LHCN-M2 (cell line): ENCODE measurements around the gene OR2M2. TPM values are rescaled to one million over a fixed set of nuclear protein-coding genes. Genes with fewer than 3 reads are reported as not detected.

Source experiments
- total RNA-seq: library from RNA; depleted of rRNA; stranded (reverse); fragments of >200 nt; gene quantifications from 2 replicates; pipeline ENCODE4 v1.2.3, GENCODE V29; 2014; rRNA removed

OR2M2 gene
- total RNA-seq, 1 experiment from 2014 or later, result not detected

Other genes starting within 250 kb of the OR2M2 start
- gene OR2AJ1, start 249.9 kb upstream of the OR2M2 start, total RNA-seq, result not detected in 2 replicates
- gene OR2L8, start 226.0 kb upstream of the OR2M2 start, total RNA-seq, result not detected in 2 replicates
- gene OR2AK2, start 209.6 kb upstream of the OR2M2 start, total RNA-seq, result not detected in 2 replicates
- gene OR2L5, start 161.2 kb upstream of the OR2M2 start, total RNA-seq, result not detected in 2 replicates
- not detected in 2 replicates for gene OR2L2, start 144.8 kb upstream of the OR2M2 start, total RNA-seq
- not detected in 2 replicates for gene OR2L3, start 128.0 kb upstream of the OR2M2 start, total RNA-seq
- not detected in 2 replicates for gene OR2L13, start 79.6 kb upstream of the OR2M2 start, total RNA-seq
- gene OR2M5, start 29.7 kb upstream of the OR2M2 start, total RNA-seq, result not detected in 2 replicates
- gene OR2M3, start 22.4 kb downstream of the OR2M2 start, total RNA-seq, result not detected in 2 replicates
- not detected in 2 replicates for gene OR2M4, start 56.6 kb downstream of the OR2M2 start, total RNA-seq
- gene OR2T33, start 103.2 kb downstream of the OR2M2 start, total RNA-seq, result not detected in 2 replicates
- gene OR2T12, start 128.6 kb downstream of the OR2M2 start, total RNA-seq, result not detected in 2 replicates
- gene OR2M7, start 149.7 kb downstream of the OR2M2 start, total RNA-seq, result not detected in 2 replicates
- gene OR14C36, start 174.0 kb downstream of the OR2M2 start, total RNA-seq, result not detected in 2 replicates
- not detected in 2 replicates for gene OR2T4, start 186.8 kb downstream of the OR2M2 start, total RNA-seq
- gene OR2T6, start 200.9 kb downstream of the OR2M2 start, total RNA-seq, result not detected in 2 replicates
- not detected in 2 replicates for gene OR2T1, start 228.2 kb downstream of the OR2M2 start, total RNA-seq